GM21367 (cell line): ENCODE data around the gene FGD3.

Experiments used
- ATAC-seq: cut with Tn5 transposase; IDR thresholded peaks from one replicate; pipeline ENCODE4 v1.9.1; 2021; ENCODE audit not compliant: unreplicated experiment

The FGD3 gene

DNA sequence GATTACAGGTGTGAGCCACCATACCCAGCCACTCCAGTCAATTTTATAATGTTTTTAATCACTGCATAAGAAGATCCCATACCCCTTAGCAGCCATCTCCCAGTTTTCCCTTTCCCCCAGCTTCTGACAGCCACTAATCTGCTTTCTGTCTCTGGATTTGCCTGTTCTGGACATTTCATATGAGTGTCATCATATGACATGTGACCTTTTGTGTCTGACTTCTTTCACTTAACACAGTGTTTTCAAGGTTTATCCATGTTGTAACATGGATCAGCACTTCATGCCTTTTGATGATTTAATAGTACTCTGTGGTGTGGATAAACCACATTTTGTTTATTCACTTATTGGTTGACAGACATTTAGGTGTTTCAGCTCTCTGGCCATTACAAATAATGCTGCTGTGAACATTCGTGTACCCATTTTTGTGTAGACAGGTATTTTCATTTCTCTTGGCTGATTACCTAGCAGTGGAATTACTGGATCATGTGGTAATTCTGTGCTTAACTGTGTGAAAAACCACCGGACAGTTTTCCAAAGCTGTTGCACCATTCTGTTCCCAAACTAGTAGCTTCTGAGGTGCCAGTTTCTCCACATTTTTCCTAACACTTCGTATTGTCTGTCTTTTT lies 119.8 kb downstream of the FGD3 start:
- ATAC-seq, result no peak

DNA sequence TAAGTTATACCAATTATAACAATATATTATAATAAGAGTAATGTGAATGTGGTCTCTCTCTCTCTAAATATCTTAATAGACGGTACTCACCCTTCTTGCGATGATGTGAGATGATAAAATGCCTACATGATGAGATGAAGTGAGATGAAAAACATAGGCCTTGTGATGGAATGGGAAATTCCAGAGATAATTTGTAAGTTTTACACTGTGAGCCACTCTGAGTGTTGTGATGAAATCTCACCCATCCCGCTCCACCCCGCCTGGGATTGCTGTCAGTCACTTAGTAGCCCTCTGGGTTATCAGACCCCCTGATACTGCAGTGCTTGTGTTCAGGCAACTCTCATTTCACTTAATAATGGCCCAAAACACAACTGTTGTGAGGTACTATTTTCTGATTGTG lies 121.6 kb downstream of the FGD3 start:
- ATAC-seq, result no peak

GRCh38 chr9:93071464-93071863 lies 124.1 kb downstream of the FGD3 start:
- ATAC-seq, result no peak

- ATAC-seq, result no peak
Observed at GRCh38 chr9:93072383-93072795, 125.1 kb downstream of the FGD3 start.

- ATAC-seq, result no peak
Observed at GRCh38 chr9:93076101-93076791, 128.9 kb downstream of the FGD3 start.

GRCh38 chr9:93076792-93077128 lies 129.4 kb downstream of the FGD3 start:
- ATAC-seq, result no peak

GRCh38 chr9:93077367-93077766 lies 130.0 kb downstream of the FGD3 start:
- no peak for ATAC-seq

DNA sequence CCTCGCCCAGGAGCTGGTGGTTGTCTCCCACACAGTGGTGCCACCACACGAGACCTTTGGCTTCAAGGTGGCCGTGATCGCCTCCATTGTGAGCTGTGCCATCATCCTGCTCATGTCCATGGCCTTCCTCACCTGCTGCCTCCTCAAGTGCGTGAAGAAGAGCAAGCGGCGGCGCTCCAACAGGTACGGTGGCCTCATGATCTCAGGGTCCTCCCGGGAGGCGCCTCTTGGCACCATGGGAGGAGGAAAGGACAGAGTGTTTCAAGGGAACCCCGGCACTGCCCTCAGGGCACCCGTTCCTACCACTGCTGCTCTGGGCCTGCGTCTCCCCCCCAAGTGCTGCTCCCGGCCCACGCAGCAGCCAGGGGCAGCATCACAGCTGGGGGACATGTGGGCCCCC lies 130.5 kb downstream of the FGD3 start:
- ATAC-seq, result no peak

- ATAC-seq, result no peak
Observed at GRCh38 chr9:93079371-93079770, 132.0 kb downstream of the FGD3 start.

DNA sequence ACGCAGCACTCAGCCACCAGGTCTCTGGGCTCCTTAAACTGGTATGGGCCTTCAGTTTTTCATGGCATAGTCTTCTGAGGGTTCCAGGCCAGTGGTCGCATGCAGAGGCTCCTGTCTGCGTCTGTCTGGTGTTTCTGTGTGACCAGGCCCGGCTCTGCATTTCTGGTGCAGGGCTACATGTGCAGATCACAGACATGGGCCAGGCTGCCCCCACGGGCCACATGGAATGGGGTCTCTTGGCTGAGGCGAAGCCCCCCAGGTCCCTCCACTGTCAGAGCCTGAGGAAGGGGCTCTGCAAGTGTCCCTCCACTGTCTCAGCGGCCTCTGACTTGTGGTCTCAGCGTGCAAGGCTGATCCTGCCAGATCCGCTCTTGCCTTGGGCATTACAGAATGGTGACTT lies 133.1 kb downstream of the FGD3 start:
- no peak for ATAC-seq

- ATAC-seq, result no peak
Observed at GRCh38 chr9:93081081-93081529, 133.8 kb downstream of the FGD3 start.

DNA sequence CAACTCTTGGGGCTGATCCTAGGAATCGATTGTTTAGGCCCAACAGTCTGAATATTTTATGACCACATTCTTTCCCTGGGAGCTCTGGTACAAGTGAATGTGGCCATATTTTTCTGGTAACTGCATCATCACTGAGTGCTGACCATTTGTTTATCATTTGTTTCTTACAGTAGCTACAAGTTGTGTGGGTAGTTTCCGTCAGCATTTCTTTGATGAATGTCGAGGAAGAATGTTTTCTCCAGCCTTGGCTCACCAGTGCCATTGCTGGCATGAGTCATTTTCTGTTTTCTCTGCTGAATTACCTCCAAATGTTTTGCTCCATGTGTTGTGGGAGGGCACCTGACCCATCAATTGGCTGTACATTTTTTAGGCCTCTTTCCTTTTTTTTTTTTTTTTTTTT lies 134.6 kb downstream of the FGD3 start:
- no peak for ATAC-seq

- ATAC-seq, result no peak
Observed at GRCh38 chr9:93082841-93083411, 135.6 kb downstream of the FGD3 start.

- ATAC-seq, result no peak
Observed at GRCh38 chr9:93083592-93084470, 136.5 kb downstream of the FGD3 start.

DNA sequence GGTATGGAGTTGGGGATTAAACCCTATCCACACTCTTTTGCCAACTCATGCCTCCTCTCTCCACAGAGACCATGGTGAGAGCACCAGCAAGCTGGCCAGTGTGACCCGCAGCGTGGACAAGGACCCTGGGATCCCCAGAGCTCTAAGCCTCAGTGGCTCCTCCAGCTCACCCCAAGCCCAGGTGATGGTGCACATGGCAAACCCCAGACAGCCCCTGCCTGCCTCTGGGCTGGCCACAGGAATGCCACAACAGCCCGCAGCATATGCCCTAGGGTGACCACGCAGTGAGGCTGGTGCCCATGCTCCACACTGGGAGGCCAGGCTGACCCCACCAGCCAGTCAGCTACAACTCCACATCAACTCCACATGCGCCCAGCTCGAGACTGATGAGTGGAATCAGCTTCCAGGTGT lies 137.2 kb downstream of the FGD3 start:
- no peak for ATAC-seq

- no peak for ATAC-seq
Observed at GRCh38 chr9:93085676-93086075, 138.4 kb downstream of the FGD3 start.
